ENCODE results near the gene A1BG. TPM values are rescaled to one million over a fixed set of nuclear protein-coding genes. Genes with fewer than 3 reads are reported as not detected.

A1BG gene
- total RNA-seq, 4 donors from 2014 or later, result 4.8 to 16.8 (median 9.2) TPM

- no peak for TF ChIP-seq POLR2A (IDR thresholded peaks at IDR 0.05)
- no peak for TF ChIP-seq CTCF (IDR thresholded peaks at IDR 0.05)
- H3K4me3 ChIP-seq (ENCODE audit: low read depth, poor library complexity, severe bottlenecking), result no peak overlapping the region
- 73% methylated on average over 15 of the region's 15 CpGs for WGBS, 2 donors
- intact Hi-C loops (cut with DNase I; ENCODE audit: low total_unique reads), result no loop called here
- DNase-seq (ENCODE audit: low spot score in 2 of 2), result no peak
These were observed 19.2 kb upstream of the A1BG start for GRCh38 chr19:58372311-58373133.

GRCh38 chr19:58368561-58369360 is 15.5 kb upstream of the A1BG start:
- TF ChIP-seq CTCF (IDR thresholded peaks at IDR 0.05) (no peak), POLR2A (IDR thresholded peaks at IDR 0.05) (no peak)
- 92% methylated on average over 54 to 62 of the region's 68 CpGs for WGBS, 2 donors
- DNase-seq (ENCODE audit: low spot score in 2 of 2), result no peak
- intact Hi-C loops (cut with DNase I; ENCODE audit: low total_unique reads), result no loop called here
- no peak overlapping the region for H3K4me3 ChIP-seq (ENCODE audit: low read depth, poor library complexity, severe bottlenecking)

- no peak for TF ChIP-seq CTCF (IDR thresholded peaks at IDR 0.05)
- TF ChIP-seq POLR2A (IDR thresholded peaks at IDR 0.05), result no peak
- intact Hi-C loops (cut with DNase I; ENCODE audit: low total_unique reads), result no loop called here
- 80 to 87% methylated on average over 50 to 103 of the region's 106 CpGs for WGBS, 2 donors
- DNase-seq (ENCODE audit: low spot score in 2 of 2), result no peak
- no peak overlapping the region for H3K4me3 ChIP-seq (ENCODE audit: low read depth, poor library complexity, severe bottlenecking)
These were observed 14.6 kb upstream of the A1BG start for GRCh38 chr19:58367698-58368454.

- 88 to 90% methylated on average over 32 of the region's 32 CpGs for WGBS, 2 donors
- TF ChIP-seq CTCF (IDR thresholded peaks at IDR 0.05), result no peak
- no peak for TF ChIP-seq POLR2A (IDR thresholded peaks at IDR 0.05)
- intact Hi-C loops (cut with DNase I; ENCODE audit: low total_unique reads), result no loop called here
- no peak for DNase-seq (ENCODE audit: low spot score in 2 of 2)
- no peak overlapping the region for H3K4me3 ChIP-seq (ENCODE audit: low read depth, poor library complexity, severe bottlenecking)
These were observed 13.5 kb upstream of the A1BG start for GRCh38 chr19:58366585-58367430.

- TF ChIP-seq POLR2A (IDR thresholded peaks at IDR 0.05) (no peak), CTCF (IDR thresholded peaks at IDR 0.05) (no peak)
- 79 to 82% methylated on average over 5 of the region's 5 CpGs for WGBS, 2 donors
These were observed 10.9 kb upstream of the A1BG start for GRCh38 chr19:58364146-58364545.

More at GRCh38 chr19:58364146-58364545, 10.9 kb upstream of the A1BG start:
- DNase-seq (ENCODE audit: low spot score in 2 of 2), result no peak
- H3K4me3 ChIP-seq (ENCODE audit: low read depth, poor library complexity, severe bottlenecking), result no peak overlapping the region
- intact Hi-C loops (cut with DNase I; ENCODE audit: low total_unique reads), result no loop called here
